Urinary bladder (tissue), 4 donors: ENCODE results near the gene SNAPC4. TPM values are rescaled to one million over a fixed set of nuclear protein-coding genes. Genes with fewer than 3 reads are reported as not detected.

Source experiments
- DNase-seq: peaks from one replicate; pipeline ENCODE4 v3.0.0-alpha.2; 2015; ENCODE audit errors: extremely low spot score
- H3K27ac ChIP-seq: one replicate; pipeline ENCODE4 v1.5.1; 2013; ENCODE audit warnings: low read depth, mild to moderate bottlenecking, moderate library complexity
- H3K36me3 ChIP-seq: one replicate; pipeline ENCODE4 v1.6.1; 2013; ENCODE audit warnings: mild to moderate bottlenecking, moderate library complexity; ENCODE audit not compliant: insufficient read depth
- H3K4me1 ChIP-seq: one replicate; pipeline ENCODE4 v1.6.1; 2013; ENCODE audit warnings: mild to moderate bottlenecking, moderate library complexity; ENCODE audit not compliant: insufficient read depth
- H3K4me3 ChIP-seq: one replicate; pipeline ENCODE4 v1.5.1; 2013; ENCODE audit warnings: low read depth, low read length
- WGBS: extraction: QIAGEN DNeasy Blood & Tissue Kit; methylation state at CpG from one replicate; pipeline ENCODE4 v1.1.7; 2013; 5-methylcytosine and 5-hydroxymethylcytosine counted together
- polyA plus RNA-seq: library from polyadenylated mRNA; stranded (reverse); fragments of 200-250 nt; gene quantifications from one replicate; pipeline ENCODE4 v1.2.3, GENCODE V29; 2013
- total RNA-seq: library from RNA; depleted of rRNA; stranded (reverse); fragments of >200 nt; gene quantifications from one replicate; pipeline ENCODE4 v1.2.3, GENCODE V29; 2014
- donor health status: healthy with polysubstance abuse.
- donor health status: healthy.

SNAPC4 gene
- total and polyA plus RNA-seq, 2 donors, result 4.4 to 7.3 TPM

DNA sequence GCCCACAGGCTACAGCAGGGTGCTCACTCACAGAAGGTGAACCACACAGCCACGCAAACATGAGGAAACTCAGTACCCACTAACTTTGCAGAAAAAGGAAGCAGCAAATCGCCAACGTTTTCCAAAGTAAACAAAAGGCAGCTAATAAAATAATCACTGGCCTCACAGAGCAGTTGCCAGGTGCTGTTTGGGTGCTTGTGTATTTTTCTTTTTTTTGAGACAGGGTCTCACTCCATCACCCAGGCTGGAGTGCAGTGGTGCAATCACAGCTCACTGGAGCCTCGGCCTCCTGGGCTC lies 3.8 kb downstream of the SNAPC4 start:
- no peak overlapping the region for H3K4me3 ChIP-seq
- DNase-seq, result no peak
- 74% methylated on average over 4 of the region's 4 CpGs for WGBS
- H3K4me1 ChIP-seq, result no peaks in the 10 kb centered on the region
- H3K27ac ChIP-seq, result no peak overlapping the region
- peaks cover 2% of the 10 kb centered on the region for H3K36me3 ChIP-seq

DNA sequence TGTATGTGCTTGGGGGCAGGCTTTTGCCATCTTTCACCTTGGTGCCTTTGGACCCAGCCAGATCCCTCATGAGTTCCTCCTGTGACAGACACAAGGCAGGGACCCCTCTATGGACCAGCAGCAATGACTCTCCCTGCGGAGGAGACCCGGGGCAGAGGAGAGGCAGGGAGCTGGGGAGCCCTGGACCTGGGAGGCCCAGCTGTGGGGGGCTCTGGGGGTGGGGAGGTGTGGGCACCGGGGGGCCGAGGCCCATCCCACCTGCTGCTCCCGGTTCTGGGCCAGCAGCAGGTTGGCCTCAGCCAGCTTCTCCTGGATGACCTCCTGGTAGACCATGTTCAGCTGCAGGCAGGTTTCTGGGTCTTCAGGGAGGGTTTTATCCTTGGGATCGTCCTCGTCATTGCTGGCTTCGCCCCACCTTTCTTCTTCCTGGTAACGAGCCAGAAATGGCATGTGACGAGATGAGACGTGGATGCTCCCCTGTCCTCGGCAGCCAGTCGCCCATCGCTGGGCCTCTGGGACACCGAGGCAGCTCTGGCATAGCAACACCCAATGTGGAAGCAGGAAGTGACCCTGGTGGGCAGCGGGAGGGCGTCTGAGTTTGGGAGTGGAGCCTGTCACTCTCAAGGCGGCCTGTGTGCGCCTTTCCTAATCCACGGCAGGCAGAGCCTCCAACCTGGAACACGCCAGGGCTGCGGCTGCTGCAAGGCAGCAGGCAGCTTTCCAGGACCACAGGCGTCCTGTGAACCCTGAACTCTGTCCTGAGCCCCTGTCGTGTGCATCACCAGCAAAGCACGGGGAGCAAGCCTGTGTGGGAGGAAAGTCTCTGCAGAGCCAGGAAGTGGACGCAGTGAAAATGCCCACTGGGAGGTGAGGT lies 4.4 kb downstream of the SNAPC4 start:
- H3K36me3 ChIP-seq, result peaks cover 2% of the 10 kb centered on the region
- H3K27ac ChIP-seq, result no peak overlapping the region
- no peak for DNase-seq
- no peak overlapping the region for H3K4me3 ChIP-seq
- H3K4me1 ChIP-seq, result no peaks in the 10 kb centered on the region
- WGBS, result 92% methylated on average over 26 of the region's 26 CpGs

- Histone ChIP-seq H3K4me3 (no peak overlapping the region), H3K27ac (no peak overlapping the region), H3K4me1 (no peaks in the 10 kb centered on the region), H3K36me3 (peaks cover 2% of the 10 kb centered on the region)
- 92% methylated on average over 13 of the region's 13 CpGs for WGBS
- no peak for DNase-seq
Observed at GRCh38 chr9:136395020-136395340, 5.0 kb downstream of the SNAPC4 start.

- Histone ChIP-seq H3K4me3 (no peak overlapping the region), H3K4me1 (no peaks in the 10 kb centered on the region), H3K27ac (no peak overlapping the region), H3K36me3 (peaks cover 2% of the 10 kb centered on the region)
- DNase-seq, result no peak
- WGBS, result 86% methylated on average over 21 of the region's 21 CpGs
Observed at GRCh38 chr9:136394312-136395019, 5.5 kb downstream of the SNAPC4 start.

GRCh38 chr9:136393531-136393930 lies 6.4 kb downstream of the SNAPC4 start:
- no peak for DNase-seq
- no peak overlapping the region for H3K4me3 ChIP-seq
- H3K27ac ChIP-seq, result no peak overlapping the region
- H3K4me1 ChIP-seq, result no peaks in the 10 kb centered on the region
- 87% methylated on average over 17 of the region's 17 CpGs for WGBS
- peaks cover 2% of the 10 kb centered on the region for H3K36me3 ChIP-seq

DNA sequence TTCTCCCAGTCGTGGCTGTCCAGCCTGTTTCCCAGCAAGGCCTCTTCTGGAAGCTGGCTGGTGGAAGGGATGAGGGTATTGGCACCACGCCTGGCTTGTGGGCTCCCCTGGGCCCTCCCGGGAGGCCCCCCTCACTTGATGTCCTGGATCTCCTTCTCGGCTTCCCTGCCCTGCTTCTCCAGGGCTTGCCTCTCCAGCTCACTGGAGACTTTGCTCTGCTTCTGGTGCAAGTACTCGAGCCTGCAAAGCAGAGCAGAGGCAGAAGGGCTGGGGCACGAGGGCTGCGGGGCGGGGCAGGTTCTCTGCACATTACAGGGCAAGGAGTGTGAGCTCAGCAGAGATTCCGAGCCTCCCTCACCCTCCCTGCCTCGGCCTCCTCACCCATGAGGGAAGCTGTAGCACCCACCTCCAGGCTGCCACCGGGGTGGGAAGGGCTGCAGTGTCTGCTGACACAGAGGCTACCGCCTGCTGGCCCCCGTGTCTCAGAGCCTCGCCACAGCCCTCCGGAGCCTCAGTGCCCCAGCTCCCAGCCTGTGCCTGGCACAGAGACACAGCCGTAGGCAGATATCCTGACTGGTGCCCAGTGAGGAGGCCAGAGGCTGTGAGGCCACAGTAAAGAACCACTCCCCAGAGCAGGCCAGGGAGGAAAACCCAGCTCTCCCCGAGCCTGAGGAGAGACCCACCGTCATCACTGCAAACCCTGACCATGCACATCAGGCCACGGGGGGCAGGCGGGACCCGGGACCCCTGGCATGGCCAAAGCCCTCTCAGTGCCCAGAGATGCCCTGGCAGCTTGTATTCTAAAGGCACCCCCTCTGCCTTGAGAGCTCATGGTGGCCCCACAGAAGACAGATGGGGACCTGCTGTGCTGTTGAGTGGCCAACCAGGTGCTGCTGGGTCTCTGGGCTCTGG lies 7.2 kb downstream of the SNAPC4 start:
- Histone ChIP-seq H3K27ac (no peak overlapping the region), H3K36me3 (peaks cover 2% of the 10 kb centered on the region)

DNA sequence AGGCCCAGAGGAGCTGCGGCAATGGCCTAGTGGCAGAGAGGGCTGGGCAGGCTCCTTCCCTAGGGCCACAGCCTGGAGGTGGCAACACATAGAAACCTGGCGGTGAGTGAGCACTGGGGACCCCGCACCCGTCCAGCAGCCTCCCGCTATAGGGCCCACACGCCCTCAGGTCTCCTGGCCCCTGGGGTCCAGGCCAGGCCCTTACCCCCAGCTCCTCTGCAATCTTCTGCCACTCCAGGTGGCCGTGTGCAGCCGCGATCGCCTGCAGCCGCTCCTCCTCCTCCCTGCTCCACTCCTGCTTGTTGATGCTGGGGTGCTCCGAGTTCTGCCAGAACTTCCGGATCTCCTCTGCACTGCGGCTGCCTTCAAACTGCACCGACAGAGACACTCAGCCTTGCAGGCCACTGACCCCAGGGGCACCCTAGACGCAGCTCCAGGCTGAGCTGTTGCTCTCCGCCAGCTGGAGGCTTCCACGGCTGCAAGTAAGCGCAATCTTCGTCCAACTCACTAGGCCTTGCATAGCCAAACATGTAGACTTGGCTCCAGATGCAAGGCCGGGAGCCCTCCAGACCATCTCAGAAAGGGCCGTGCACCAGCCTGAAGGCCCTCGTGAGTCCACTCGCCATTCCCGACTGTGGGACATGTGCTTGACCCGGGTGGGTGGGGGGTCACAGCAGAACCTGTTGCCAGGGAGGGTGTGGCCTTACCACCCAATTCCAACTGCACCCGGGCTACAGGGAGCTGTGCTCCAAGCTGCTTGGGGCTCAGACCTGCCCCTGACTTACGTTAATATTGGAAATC lies 8.0 kb downstream of the SNAPC4 start:
- WGBS, result 93% methylated on average over 28 of the region's 28 CpGs
- H3K4me1 ChIP-seq, result no peaks in the 10 kb centered on the region
- no peak overlapping the region for H3K4me3 ChIP-seq
- H3K36me3 ChIP-seq, result peaks cover 2% of the 10 kb centered on the region
- no peak overlapping the region for H3K27ac ChIP-seq
- DNase-seq, result no peak

More for the DNA sequence above, 7.2 kb downstream of the SNAPC4 start:
- DNase-seq, result no peak
- WGBS, result 86% methylated on average over 21 of the region's 21 CpGs
- Histone ChIP-seq H3K4me1 (no peaks in the 10 kb centered on the region), H3K4me3 (no peak overlapping the region)

DNA sequence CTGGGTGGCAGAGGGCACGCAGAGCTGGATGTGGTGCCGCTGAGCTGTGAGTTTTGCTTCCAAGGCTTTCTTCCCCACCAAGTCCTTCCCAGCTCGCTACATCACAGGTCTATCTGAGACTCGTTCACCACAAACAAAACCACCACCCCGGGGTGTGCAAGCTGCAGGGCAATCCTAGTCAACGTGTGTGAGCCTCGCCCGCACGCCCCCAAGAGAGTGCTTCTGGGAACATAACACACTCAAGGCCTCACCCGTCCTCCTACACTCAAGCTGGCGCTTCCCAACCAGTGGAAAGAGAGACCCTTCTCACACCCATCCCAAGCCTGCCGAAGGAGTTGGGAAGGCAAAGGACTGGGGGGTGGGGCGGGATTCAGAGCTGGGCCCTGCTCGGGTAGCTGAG lies 10.6 kb downstream of the SNAPC4 start:
- H3K4me1 ChIP-seq, result no peaks in the 10 kb centered on the region
- peaks cover 2% of the 10 kb centered on the region for H3K36me3 ChIP-seq
- H3K27ac ChIP-seq, result no peak overlapping the region
- H3K4me3 ChIP-seq, result no peak overlapping the region
- WGBS, result 87% methylated on average over 14 of the region's 14 CpGs
- no peak for DNase-seq

- H3K27ac ChIP-seq, result no peak overlapping the region
- 95% methylated on average over 19 of the region's 19 CpGs for WGBS
- DNase-seq, result no peak
- H3K4me3 ChIP-seq, result no peak overlapping the region
- H3K36me3 ChIP-seq, result peaks cover 2% of the 10 kb centered on the region
- H3K4me1 ChIP-seq, result no peaks in the 10 kb centered on the region
Observed at GRCh38 chr9:136387217-136387616, 12.8 kb downstream of the SNAPC4 start.

DNA sequence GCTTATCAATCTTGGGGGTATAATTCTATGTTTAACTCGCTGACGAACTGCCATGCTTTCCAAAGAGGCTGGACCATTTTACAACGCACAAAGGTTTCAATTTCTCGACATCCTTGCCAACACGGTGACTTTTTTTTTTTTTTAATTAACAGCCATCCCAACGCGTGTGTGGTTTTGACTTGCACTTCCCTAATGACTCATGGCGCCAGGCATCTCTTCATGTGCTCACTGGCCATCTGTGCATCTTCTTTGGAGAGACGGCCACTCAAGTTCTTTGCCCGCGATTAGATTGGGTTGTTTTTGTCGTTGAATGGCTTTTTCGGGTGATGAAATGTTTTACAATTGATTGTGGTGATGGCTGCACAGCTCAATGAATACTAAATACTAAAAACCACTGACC lies 14.0 kb downstream of the SNAPC4 start:
- Histone ChIP-seq H3K36me3 (no peaks in the 10 kb centered on the region), H3K4me1 (no peaks in the 10 kb centered on the region), H3K27ac (no peak overlapping the region), H3K4me3 (no peak overlapping the region)
- WGBS, result 94% methylated on average over 13 of the region's 13 CpGs
- no peak for DNase-seq

DNA sequence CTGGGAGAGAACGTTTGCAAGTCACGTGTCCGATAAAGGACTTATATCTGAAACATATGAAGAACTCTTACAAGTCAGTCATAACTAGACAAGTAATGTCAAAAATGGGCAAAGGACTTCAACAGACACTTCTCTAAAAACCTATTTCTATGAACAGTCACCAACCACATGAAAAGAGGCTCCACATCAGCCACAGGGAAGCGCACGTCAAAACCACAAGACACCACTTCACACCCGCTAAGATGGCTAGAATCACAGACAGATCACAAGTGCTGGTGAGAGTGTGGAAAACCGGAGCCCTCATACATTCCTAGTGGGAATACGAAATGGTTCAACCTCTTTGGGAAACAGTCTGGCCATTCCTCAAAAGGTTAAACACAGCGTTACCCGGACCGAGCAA lies 15.0 kb downstream of the SNAPC4 start:
- Histone ChIP-seq H3K4me3 (no peak overlapping the region), H3K27ac (no peak overlapping the region), H3K36me3 (no peaks in the 10 kb centered on the region), H3K4me1 (no peaks in the 10 kb centered on the region)
- 92% methylated on average over 11 of the region's 11 CpGs for WGBS
- DNase-seq, result no peak

DNA sequence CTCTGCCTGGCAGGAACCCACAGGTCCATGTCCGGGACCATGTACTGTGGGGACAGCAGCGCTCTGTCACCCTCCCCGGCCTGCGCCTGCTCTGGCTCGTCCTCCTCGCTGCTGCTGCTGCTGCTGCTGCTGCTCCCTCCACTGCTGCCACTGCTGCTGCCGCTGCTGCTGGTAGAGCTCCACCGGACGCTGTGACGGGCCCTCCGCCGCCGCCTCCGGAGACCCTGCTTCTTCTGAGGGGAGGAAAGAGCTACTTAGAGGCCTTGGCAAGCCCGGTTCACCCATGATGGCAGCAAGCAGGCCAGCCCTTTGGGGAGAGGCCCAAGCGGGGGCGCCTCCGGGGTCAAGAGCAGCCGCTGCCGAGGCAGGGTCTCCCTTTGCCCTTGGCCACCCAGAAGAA lies 16.5 kb downstream of the SNAPC4 start:
- Histone ChIP-seq H3K4me3 (no peak overlapping the region), H3K4me1 (no peaks in the 10 kb centered on the region), H3K36me3 (peaks cover 2% of the 10 kb centered on the region), H3K27ac (no peak overlapping the region)
- DNase-seq, result no peak
- WGBS, result 96% methylated on average over 20 of the region's 20 CpGs

DNA sequence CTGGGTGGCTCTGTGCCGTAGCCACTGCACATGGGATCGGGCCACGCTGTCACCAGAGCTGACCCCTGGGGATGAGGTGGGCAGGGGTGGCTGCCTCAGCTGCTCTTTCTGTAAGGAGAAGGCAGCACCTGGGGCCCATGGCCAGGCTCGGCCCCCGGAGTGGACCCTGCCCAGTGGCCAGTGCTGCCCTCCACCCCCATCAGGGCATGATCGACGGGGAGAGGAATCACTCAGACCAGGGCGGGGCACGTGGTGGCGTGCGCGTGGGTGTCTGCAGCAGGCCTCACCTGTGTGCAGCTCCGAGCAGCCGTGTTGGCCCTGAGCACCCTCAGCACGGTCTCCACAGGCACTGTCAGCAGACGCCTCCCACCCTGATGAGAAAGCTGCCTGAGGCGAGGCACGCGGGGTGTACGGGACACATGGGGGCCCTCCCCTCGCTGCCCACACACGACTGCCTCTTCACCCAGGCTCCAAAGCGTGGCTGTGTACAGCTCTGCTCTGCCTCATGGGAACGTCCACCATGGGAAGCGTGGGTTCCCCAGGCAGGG lies 17.9 kb downstream of the SNAPC4 start:
- 92% methylated on average over 25 of the region's 25 CpGs for WGBS
- no peak for DNase-seq
- no peaks in the 10 kb centered on the region for H3K4me1 ChIP-seq
- no peak overlapping the region for H3K27ac ChIP-seq
- peaks cover 2% of the 10 kb centered on the region for H3K36me3 ChIP-seq
- no peak overlapping the region for H3K4me3 ChIP-seq
